ENCODE measurements around the gene ZNF141. TPM values are rescaled to one million over a fixed set of nuclear protein-coding genes. Genes with fewer than 3 reads are reported as not detected.

Gene ZNF141
- total and polyA plus RNA-seq, 2 experiments from 2014 or later = 18.5 to 58.1 TPM

DNA sequence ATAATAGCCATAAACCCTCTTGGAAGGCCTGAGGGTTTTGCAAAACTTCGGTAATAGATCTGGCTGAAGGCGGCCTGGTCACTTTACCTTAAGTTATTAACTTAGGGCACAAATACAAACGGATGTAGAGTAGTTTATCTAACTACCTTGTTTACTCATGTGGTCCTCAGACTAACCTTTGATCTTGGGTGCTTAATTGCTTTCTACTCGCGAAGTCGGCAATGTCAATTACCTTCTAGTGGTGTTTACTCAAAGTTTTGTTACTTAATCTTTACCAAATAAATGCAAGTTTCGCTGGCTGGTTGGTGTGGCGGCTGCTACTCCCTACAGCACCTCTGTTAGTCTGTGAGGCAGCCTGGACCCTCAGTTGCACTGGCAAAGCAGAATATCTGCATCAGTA is 8.9 kb upstream of the ZNF141 start:
- no peaks in the 10 kb centered on the region for H3F3A ChIP-seq (replicated peaks; ENCODE audit: low read depth)
- TF ChIP-seq ZNF331 (CRISPR knock-in tag; IDR thresholded peaks at IDR 0.05; ENCODE audit: low read depth) = no peak
- TF ChIP-seq EZH2 (IDR thresholded peaks at IDR 0.05; ENCODE audit: low read depth, unreplicated experiment) = no peak
- TF ChIP-seq, protein P1, sequence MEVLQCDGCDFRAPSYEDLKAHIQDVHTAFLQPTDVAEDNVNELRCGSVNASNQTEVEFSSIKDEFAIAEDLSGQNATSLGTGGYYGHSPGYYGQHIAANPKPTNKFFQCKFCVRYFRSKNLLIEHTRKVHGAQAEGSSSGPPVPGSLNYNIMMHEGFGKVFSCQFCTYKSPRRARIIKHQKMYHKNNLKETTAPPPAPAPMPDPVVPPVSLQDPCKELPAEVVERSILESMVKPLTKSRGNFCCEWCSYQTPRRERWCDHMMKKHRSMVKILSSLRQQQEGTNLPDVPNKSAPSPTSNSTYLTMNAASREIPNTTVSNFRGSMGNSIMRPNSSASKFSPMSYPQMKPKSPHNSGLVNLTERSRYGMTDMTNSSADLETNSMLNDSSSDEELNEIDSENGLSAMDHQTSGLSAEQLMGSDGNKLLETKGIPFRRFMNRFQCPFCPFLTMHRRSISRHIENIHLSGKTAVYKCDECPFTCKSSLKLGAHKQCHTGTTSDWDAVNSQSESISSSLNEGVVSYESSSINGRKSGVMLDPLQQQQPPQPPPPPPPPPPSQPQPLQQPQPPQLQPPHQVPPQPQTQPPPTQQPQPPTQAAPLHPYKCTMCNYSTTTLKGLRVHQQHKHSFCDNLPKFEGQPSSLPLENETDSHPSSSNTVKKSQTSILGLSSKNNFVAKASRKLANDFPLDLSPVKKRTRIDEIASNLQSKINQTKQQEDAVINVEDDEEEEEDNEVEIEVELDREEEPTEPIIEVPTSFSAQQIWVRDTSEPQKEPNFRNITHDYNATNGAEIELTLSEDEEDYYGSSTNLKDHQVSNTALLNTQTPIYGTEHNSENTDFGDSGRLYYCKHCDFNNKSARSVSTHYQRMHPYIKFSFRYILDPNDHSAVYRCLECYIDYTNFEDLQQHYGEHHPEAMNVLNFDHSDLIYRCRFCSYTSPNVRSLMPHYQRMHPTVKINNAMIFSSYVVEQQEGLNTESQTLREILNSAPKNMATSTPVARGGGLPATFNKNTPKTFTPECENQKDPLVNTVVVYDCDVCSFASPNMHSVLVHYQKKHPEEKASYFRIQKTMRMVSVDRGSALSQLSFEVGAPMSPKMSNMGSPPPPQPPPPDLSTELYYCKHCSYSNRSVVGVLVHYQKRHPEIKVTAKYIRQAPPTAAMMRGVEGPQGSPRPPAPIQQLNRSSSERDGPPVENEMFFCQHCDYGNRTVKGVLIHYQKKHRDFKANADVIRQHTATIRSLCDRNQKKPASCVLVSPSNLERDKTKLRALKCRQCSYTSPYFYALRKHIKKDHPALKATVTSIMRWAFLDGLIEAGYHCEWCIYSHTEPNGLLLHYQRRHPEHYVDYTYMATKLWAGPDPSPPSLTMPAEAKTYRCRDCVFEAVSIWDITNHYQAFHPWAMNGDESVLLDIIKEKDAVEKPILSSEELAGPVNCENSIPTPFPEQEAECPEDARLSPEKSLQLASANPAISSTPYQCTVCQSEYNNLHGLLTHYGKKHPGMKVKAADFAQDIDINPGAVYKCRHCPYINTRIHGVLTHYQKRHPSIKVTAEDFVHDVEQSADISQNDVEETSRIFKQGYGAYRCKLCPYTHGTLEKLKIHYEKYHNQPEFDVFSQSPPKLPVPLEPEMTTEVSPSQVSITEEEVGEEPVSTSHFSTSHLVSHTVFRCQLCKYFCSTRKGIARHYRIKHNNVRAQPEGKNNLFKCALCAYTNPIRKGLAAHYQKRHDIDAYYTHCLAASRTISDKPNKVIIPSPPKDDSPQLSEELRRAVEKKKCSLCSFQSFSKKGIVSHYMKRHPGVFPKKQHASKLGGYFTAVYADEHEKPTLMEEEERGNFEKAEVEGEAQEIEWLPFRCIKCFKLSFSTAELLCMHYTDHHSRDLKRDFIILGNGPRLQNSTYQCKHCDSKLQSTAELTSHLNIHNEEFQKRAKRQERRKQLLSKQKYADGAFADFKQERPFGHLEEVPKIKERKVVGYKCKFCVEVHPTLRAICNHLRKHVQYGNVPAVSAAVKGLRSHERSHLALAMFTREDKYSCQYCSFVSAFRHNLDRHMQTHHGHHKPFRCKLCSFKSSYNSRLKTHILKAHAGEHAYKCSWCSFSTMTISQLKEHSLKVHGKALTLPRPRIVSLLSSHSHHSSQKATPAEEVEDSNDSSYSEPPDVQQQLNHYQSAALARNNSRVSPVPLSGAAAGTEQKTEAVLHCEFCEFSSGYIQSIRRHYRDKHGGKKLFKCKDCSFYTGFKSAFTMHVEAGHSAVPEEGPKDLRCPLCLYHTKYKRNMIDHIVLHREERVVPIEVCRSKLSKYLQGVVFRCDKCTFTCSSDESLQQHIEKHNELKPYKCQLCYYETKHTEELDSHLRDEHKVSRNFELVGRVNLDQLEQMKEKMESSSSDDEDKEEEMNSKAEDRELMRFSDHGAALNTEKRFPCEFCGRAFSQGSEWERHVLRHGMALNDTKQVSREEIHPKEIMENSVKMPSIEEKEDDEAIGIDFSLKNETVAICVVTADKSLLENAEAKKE (CRISPR knock-in tag; IDR thresholded peaks at IDR 0.05) = no peak
- TF ChIP-seq ZNF114 (CRISPR knock-in tag; IDR thresholded peaks at IDR 0.05) = no peak
- Mint-ChIP-seq H3K27me3 (ENCODE audit: insufficient read depth, low read depth, poor library complexity) (peaks cover 3% of the 10 kb centered on the region), H3K4me3 (no peak overlapping the region), H3K27ac (no peak overlapping the region), H3K36me3 (ENCODE audit: low read depth) (peaks cover 18% of the 10 kb centered on the region), H3K4me1 (no peaks in the 10 kb centered on the region), H3K9me3 (peaks cover 52% of the 10 kb centered on the region)
- no peaks in the 10 kb centered on the region for H3K4me1 ChIP-seq (ENCODE audit: insufficient read depth)
- H3K9me2 ChIP-seq (ENCODE audit: insufficient read depth) = 0 out of 2 replicates have a peak, but pooled peaks cover 7% of the 10 kb centered on the region
- peaks cover under 1% of the 10 kb centered on the region; the same call in 1 of the 2 replicates for H3K27me3 ChIP-seq (ENCODE audit: insufficient read depth)
- H3K4me3 ChIP-seq = no peak overlapping the region
- no peak overlapping the region for H2AFZ ChIP-seq
- no peak for DNase-seq (ENCODE audit: low spot score)
- H3K27ac ChIP-seq (ENCODE audit: low read depth) = no peak overlapping the region
- ATAC-seq = no peak
- H3K79me2 ChIP-seq (replicated peaks; ENCODE audit: insufficient read depth) = no peaks in the 10 kb centered on the region
- H4K20me1 ChIP-seq (replicated peaks; ENCODE audit: insufficient read depth) = no peaks in the 10 kb centered on the region; the same call in 1 of the 2 replicates
- no peak overlapping the region for H3K4me2 ChIP-seq
- H3K36me3 ChIP-seq (ENCODE audit: insufficient read depth) = no peaks in the 10 kb centered on the region; the same call in 1 of the 2 replicates

DNA sequence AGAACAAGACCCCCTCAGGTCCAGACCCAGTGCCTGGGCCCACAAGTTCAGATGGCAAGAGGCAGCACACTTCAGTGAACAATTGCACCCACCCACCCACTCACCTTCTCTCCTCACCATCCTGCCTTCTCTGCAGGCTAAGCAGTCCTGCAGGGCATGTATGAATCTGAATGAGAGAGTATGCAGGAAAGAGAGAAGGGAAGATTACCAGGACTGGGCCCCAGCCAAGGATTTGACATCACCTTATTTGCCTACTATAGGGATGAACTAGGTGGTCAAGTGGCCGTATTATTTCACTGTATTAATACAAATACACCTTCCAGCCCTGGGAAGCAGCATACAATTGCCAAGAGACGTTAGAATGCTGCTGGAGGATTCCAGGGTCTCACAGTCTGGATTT is 2.1 kb upstream of the ZNF141 start:
- Histone ChIP-seq H3K4me1 (ENCODE audit: insufficient read depth) (peaks cover 10% of the 10 kb centered on the region), H3K9me2 (ENCODE audit: insufficient read depth) (no peaks in the 10 kb centered on the region), H3K36me3 (ENCODE audit: insufficient read depth) (no peaks in the 10 kb centered on the region), H3K79me2 (replicated peaks; ENCODE audit: insufficient read depth) (peaks cover 25% of the 10 kb centered on the region), H3K27ac (ENCODE audit: low read depth) (no peak overlapping the region), H2AFZ (peak overlapping the region; percentile 100; the same call in 1 of the 2 replicates), H3K4me3 (peak overlapping the region; percentile 96; the same call in 1 of the 2 replicates), H3K27me3 (ENCODE audit: insufficient read depth) (peaks cover 27% of the 10 kb centered on the region), H3K4me2 (peak overlapping the region; percentile 79), H3F3A (replicated peaks; ENCODE audit: low read depth) (peaks cover 4% of the 10 kb centered on the region; the same call in 1 of the 2 replicates), H4K20me1 (replicated peaks; ENCODE audit: insufficient read depth) (peaks cover 21% of the 10 kb centered on the region; the same call in 1 of the 2 replicates)
- no peak for DNase-seq (ENCODE audit: low spot score)
- peaks cover 26% of the 10 kb centered on the region for H3K4me1 Mint-ChIP-seq
- H3K27me3 Mint-ChIP-seq (ENCODE audit: insufficient read depth, low read depth, poor library complexity) = peaks cover 29% of the 10 kb centered on the region
- peak overlapping the region; percentile 70 for H3K4me3 Mint-ChIP-seq
- H3K36me3 Mint-ChIP-seq (ENCODE audit: low read depth) = peaks cover 17% of the 10 kb centered on the region
- ATAC-seq = no peak
- no peak overlapping the region for H3K27ac Mint-ChIP-seq
- H3K9me3 Mint-ChIP-seq = peaks cover 2% of the 10 kb centered on the region
- no peak for TF ChIP-seq STAT1 (IDR thresholded peaks at IDR 0.05; ENCODE audit: unreplicated experiment)
- TF ChIP-seq REST (IDR thresholded peaks at IDR 0.05; ENCODE audit: unreplicated experiment) = no peak

Data from GM23338 (cell line).